Endothelial cell of umbilical vein (primary cell): ENCODE data around the gene OR9A4. TPM values are rescaled to one million over a fixed set of nuclear protein-coding genes. Genes with fewer than 3 reads are reported as not detected.

Experiments used
- BruUV-seq: library from RNA; stranded (reverse); fragments of 400-500 nt; replicated peaks from 2 replicates; lab custom pipeline; 2021; lab: Mats Ljungman, UMichigan
- CTCF ChIA-PET: fragments of 300-600, 350-600 bp; sonication (Branson Sonifier 250); formaldehyde crosslinking; loops from one replicate; lab custom pipeline; 2021; ENCODE audit warnings: antibody characterized with exemption, inconsistent platforms; lab: Charles Lee
- POLR2A ChIA-PET: fragments of 300-600, 350-600 bp; sonication (Branson Sonifier 250); formaldehyde crosslinking; loops from one replicate; lab custom pipeline; 2021; ENCODE audit warnings: antibody characterized with exemption, inconsistent platforms; lab: Charles Lee
- DNase-seq: peaks from one replicate; pipeline ENCODE4 v3.0.0-alpha.2; 2011; ENCODE audit warnings: low read depth, low spot score
- FAIRE-seq: peaks from 2 replicates; lab custom pipeline; 2011; peaks lifted over from hg19 to GRCh38; lab: Jason Lieb, UNC
- H2AFZ ChIP-seq: 2 replicates; pipeline ENCODE4 v1.6.0; 2012; ENCODE audit warnings: low read depth, low read length, control low read depth, inconsistent platforms
- H3K27ac ChIP-seq: 2 replicates; pipeline ENCODE4 v1.5.1; 2011; ENCODE audit warnings: low read depth, mild to moderate bottlenecking, control low read depth, low read length, moderate library complexity; ENCODE audit not compliant: insufficient read depth
- H3K27me3 ChIP-seq, 2 experiments: 2 replicates each; pipeline versions ENCODE4 v1.6.0 to v1.6.1; 2011; ENCODE audit warnings: low read length in 2 of 2, mixed read lengths in 1 of 2; ENCODE audit not compliant: control insufficient read depth in 2 of 2, insufficient read depth in 2 of 2
- H3K36me3 ChIP-seq, 2 experiments: 2 replicates in 1 of 2; 3 replicates in 1 of 2; pipeline ENCODE4 v1.5.1; 2011; ENCODE audit warnings: low read length in 2 of 2, mild to moderate bottlenecking in 1 of 2, moderate library complexity in 1 of 2; ENCODE audit not compliant: control insufficient read depth in 2 of 2, insufficient read depth in 2 of 2; ENCODE audit errors: extremely low read depth in 1 of 2
- H3K4me1 ChIP-seq: 3 replicates; pipeline ENCODE4 v1.5.1; 2011; ENCODE audit warnings: mild to moderate bottlenecking, low read length; ENCODE audit not compliant: control insufficient read depth, insufficient read depth; ENCODE audit errors: extremely low read depth
- H3K4me2 ChIP-seq: 2 replicates; pipeline ENCODE4 v1.6.1; 2011; ENCODE audit warnings: low read length, control low read depth, mixed read lengths; ENCODE audit not compliant: insufficient read depth
- H3K4me3 ChIP-seq, 3 experiments: fragments of 200-600 bp in 1 of 3; sonication (generic), shearing (Covaris generic) in 1 of 3; replicated peaks in 1 of 3; 2 replicates each; pipeline ENCODE4 v1.5.1; 2011 to 2016; ENCODE audit warnings: control low read depth in 3 of 3, low read length in 3 of 3, mild to moderate bottlenecking in 2 of 3, inconsistent platforms in 1 of 3, low read depth in 1 of 3, moderate library complexity in 1 of 3; ENCODE audit not compliant: insufficient read depth in 1 of 3
- H3K79me2 ChIP-seq: 2 replicates; pipeline ENCODE4 v1.6.0; 2012; ENCODE audit warnings: low read length, inconsistent platforms; ENCODE audit not compliant: control insufficient read depth, insufficient read depth
- H3K9ac ChIP-seq: replicated peaks from 2 replicates; pipeline ENCODE3; 2011; ENCODE audit warnings: low read length, control low read depth; ENCODE audit not compliant: insufficient read depth; ENCODE audit errors: extremely low read depth
- H3K9me1 ChIP-seq: replicated peaks from 3 replicates; pipeline ENCODE4 v1.6.0; 2011; ENCODE audit warnings: mild to moderate bottlenecking, low read length; ENCODE audit not compliant: control insufficient read depth, insufficient read depth; ENCODE audit errors: extremely low read depth
- H3K9me3 ChIP-seq: replicated peaks from 2 replicates; pipeline ENCODE4 v1.5.1; 2012; ENCODE audit warnings: low read length, inconsistent platforms; ENCODE audit not compliant: control insufficient read depth, insufficient read depth
- H4K20me1 ChIP-seq: replicated peaks from 2 replicates; pipeline ENCODE3; 2011; ENCODE audit warnings: mild to moderate bottlenecking, low read length; ENCODE audit not compliant: control insufficient read depth, insufficient read depth; ENCODE audit errors: extremely low read depth
- EZH2 ChIP-seq: IDR thresholded peaks from 2 replicates; pipeline ENCODE4 v1.6.1; 2012; ENCODE audit warnings: borderline replicate concordance, low read depth, mild to moderate bottlenecking, moderate library complexity, low read length, inconsistent platforms; ENCODE audit not compliant: severe bottlenecking
- JUN ChIP-seq: IDR thresholded peaks from 2 replicates; pipeline ENCODE4 v1.6.1; 2011; ENCODE audit warnings: borderline replicate concordance, low read depth; ENCODE audit not compliant: insufficient read length, insufficient read depth
- MYC ChIP-seq: IDR thresholded peaks from one replicate; pipeline ENCODE4 v1.6.1; 2011; ENCODE audit warnings: mild to moderate bottlenecking, low read depth, low read length
- POLR2AphosphoS5 ChIP-seq: IDR thresholded peaks from 2 replicates; pipeline ENCODE4 v1.6.1; 2012; ENCODE audit warnings: low read depth, mild to moderate bottlenecking, control low read depth, low read length, moderate library complexity; ENCODE audit not compliant: insufficient read depth
- dilution Hi-C: fragments of 300-500 bp; cut with MboI; formaldehyde crosslinking; loops from one replicate; pipeline ENCODE4 v1.15.0; 2019; ENCODE audit warnings: low sequenced_read_pairs; ENCODE audit not compliant: extremely low pct_ligation_motif_present
- intact Hi-C: fragments of 100-400 bp; cut with micrococcal nuclease; formaldehyde crosslinking; loops from one replicate; pipeline ENCODE4 v1.10.0; 2022
- polyA plus RNA-seq, 4 experiments: library from polyadenylated mRNA; depleted of rRNA in 3 of 4; stranded (reverse) in 3 of 4; unstranded in 1 of 4; fragments of >200 nt; gene quantifications; 2 replicates each; pipeline versions ENCODE4 v1.2.1 to v1.2.3, GENCODE V29; 2011 to 2012; ENCODE audit warnings: missing spikeins in 1 of 4
- total RNA-seq: library from RNA; stranded (reverse); gene quantifications from 2 replicates; pipeline ENCODE4 v1.2.3, GENCODE V29; 2021

Gene OR9A4
- total and polyA plus RNA-seq, 2 donors (not counting 3 experiments of a cell fraction or from before 2014, with no cell fraction given) = not detected

- H2AFZ ChIP-seq = no peak overlapping the region
- no peaks in the 10 kb centered on the region for H3K9me3 ChIP-seq
- dilution Hi-C loops (no loop called here), intact Hi-C loops (no loop called here)
- no peak overlapping the region for H3K27ac ChIP-seq
- no peak for FAIRE-seq
- H3K4me3 ChIP-seq = no peak overlapping the region
- no peak for TF ChIP-seq MYC
- DNase-seq = no peak
- no peaks in the 10 kb centered on the region for H3K27me3 ChIP-seq
- no peak overlapping the region for H3K9ac ChIP-seq
- no peaks in the 10 kb centered on the region for H3K79me2 ChIP-seq
- H3K4me2 ChIP-seq = no peak overlapping the region
- H3K9me1 ChIP-seq = no peaks in the 10 kb centered on the region
- H3K4me1 ChIP-seq = no peaks in the 10 kb centered on the region
- CTCF ChIA-PET = no interaction called here
- no peaks in the 10 kb centered on the region for H4K20me1 ChIP-seq
- POLR2A ChIA-PET = no interaction called here
- no TSS peak for BruUV-seq
- no peaks in the 10 kb centered on the region for H3K36me3 ChIP-seq
Observed at GRCh38 chr7:141884539-141885225, 31.5 kb upstream of the OR9A4 start.

- H3K4me2 ChIP-seq = no peak overlapping the region
- ChIA-PET POLR2A (no interaction called here), CTCF (no interaction called here)
- no peaks in the 10 kb centered on the region for H3K9me3 ChIP-seq
- intact Hi-C loops = no loop called here
- FAIRE-seq (no peak), DNase-seq (no peak)
- H4K20me1 ChIP-seq = no peaks in the 10 kb centered on the region
- no peak overlapping the region for H3K9ac ChIP-seq
- H3K4me1 ChIP-seq = no peaks in the 10 kb centered on the region
- no peaks in the 10 kb centered on the region for H3K27me3 ChIP-seq
- no peaks in the 10 kb centered on the region for H3K9me1 ChIP-seq
- no peak overlapping the region for H3K27ac ChIP-seq
- dilution Hi-C loops = no loop called here
- H3K4me3 ChIP-seq = no peak overlapping the region
- H3K36me3 ChIP-seq = no peaks in the 10 kb centered on the region
- no TSS peak for BruUV-seq
- no peak overlapping the region for H2AFZ ChIP-seq
- TF ChIP-seq MYC = no peak
- TF ChIP-seq EZH2 = no peak
- TF ChIP-seq JUN = no peak
- TF ChIP-seq POLR2AphosphoS5 = no peak
- no peaks in the 10 kb centered on the region for H3K79me2 ChIP-seq
Observed at GRCh38 chr7:141889321-141889720, 26.9 kb upstream of the OR9A4 start.
